IMR-90 (cell line): ENCODE results near the gene CFAP97D1. TPM values are rescaled to one million over a fixed set of nuclear protein-coding genes. Genes with fewer than 3 reads are reported as not detected.

Source experiments
- ATAC-seq: fragments of 200-7000 bp; cut with Tn5 transposase; 2 replicates; pipeline ENCODE4 v1.9.1; 2020; ENCODE audit warnings: low read depth, mild to moderate bottlenecking, moderate library complexity
- BruUV-seq: library from RNA; stranded (reverse); fragments of 400-500 nt; replicated peaks from 2 replicates; lab custom pipeline; 2021; lab: Mats Ljungman, UMichigan
- CTCF ChIA-PET: fragments of 300-600 bp; formaldehyde crosslinking; extraction: SDS; loops from one replicate; lab custom pipeline; 2021; ENCODE audit warnings: antibody characterized with exemption; lab: Yijun Ruan, JAX
- POLR2A ChIA-PET: fragments of 300-600 bp; sonication (Branson Sonifier 250); formaldehyde crosslinking; loops from one replicate; lab custom pipeline; 2022; ENCODE audit warnings: antibody characterized with exemption; ENCODE audit not compliant: unreplicated experiment; lab: Charles Lee
- DNase-seq: peaks from one replicate; pipeline ENCODE4 v3.0.0; 2013
- H2AFZ ChIP-seq: replicated peaks from 2 replicates; pipeline ENCODE3; 2013; ENCODE audit warnings: low read length, mild to moderate bottlenecking; ENCODE audit not compliant: poor library complexity
- H2AK5ac ChIP-seq: 2 replicates; pipeline ENCODE4 v1.6.1; 2013; ENCODE audit warnings: low read depth, low read length, inconsistent platforms
- H2AK9ac ChIP-seq: replicated peaks from 2 replicates; pipeline ENCODE3; 2013; ENCODE audit warnings: mild to moderate bottlenecking, low read depth, low read length, moderate library complexity; ENCODE audit not compliant: poor library complexity
- H2BK120ac ChIP-seq: 2 replicates; pipeline ENCODE4 v1.6.1; 2013; ENCODE audit warnings: low read depth, low read length, inconsistent platforms
- H2BK15ac ChIP-seq: 3 replicates; pipeline ENCODE4 v1.6.1; 2013; ENCODE audit warnings: low read depth, low read length, inconsistent platforms
- H2BK20ac ChIP-seq: 2 replicates; pipeline ENCODE4 v1.6.1; 2013; ENCODE audit warnings: low read depth, mild to moderate bottlenecking, inconsistent platforms, low read length, moderate library complexity
- H2BK5ac ChIP-seq: 2 replicates; pipeline ENCODE4 v1.6.1; 2013; ENCODE audit warnings: mild to moderate bottlenecking, low read depth, low read length, inconsistent platforms; ENCODE audit not compliant: poor library complexity, severe bottlenecking
- H3K14ac ChIP-seq: replicated peaks from 2 replicates; pipeline ENCODE4 v1.6.1; 2013; ENCODE audit warnings: low read depth, low read length, inconsistent platforms
- H3K18ac ChIP-seq: 2 replicates; pipeline ENCODE4 v1.6.1; 2013; ENCODE audit warnings: low read depth, low read length, control low read depth
- H3K23ac ChIP-seq: 2 replicates; pipeline ENCODE4 v1.6.1; 2013; ENCODE audit warnings: low read depth, low read length, inconsistent platforms
- H3K27ac ChIP-seq: 2 replicates; pipeline ENCODE4 v1.5.1; 2013; ENCODE audit warnings: mild to moderate bottlenecking, control low read depth, low read length; ENCODE audit not compliant: insufficient read depth
- H3K27me3 ChIP-seq: 2 replicates; pipeline ENCODE4 v1.6.1; 2013; ENCODE audit warnings: low read length; ENCODE audit not compliant: control insufficient read depth, insufficient read depth
- H3K36me3 ChIP-seq: 2 replicates; pipeline ENCODE4 v1.6.1; 2013; ENCODE audit warnings: low read length, mixed read lengths; ENCODE audit not compliant: control insufficient read depth, insufficient read depth
- H3K4ac ChIP-seq: 2 replicates; pipeline ENCODE4 v1.6.1; 2013; ENCODE audit warnings: low read depth, low read length, inconsistent platforms
- H3K4me1 ChIP-seq: 2 replicates; pipeline ENCODE4 v1.6.1; 2013; ENCODE audit warnings: low read length, mixed read lengths; ENCODE audit not compliant: control insufficient read depth, insufficient read depth
- H3K4me2 ChIP-seq: 2 replicates; pipeline ENCODE4 v1.6.1; 2013; ENCODE audit warnings: low read depth, mild to moderate bottlenecking, control low read depth, low read length, moderate library complexity
- H3K4me3 ChIP-seq: 2 replicates; pipeline ENCODE4 v1.5.1; 2013; ENCODE audit warnings: low read depth, mild to moderate bottlenecking, control low read depth, low read length, moderate library complexity; ENCODE audit not compliant: insufficient read depth
- H3K56ac ChIP-seq: 2 replicates; pipeline ENCODE4 v1.6.1; 2013; ENCODE audit warnings: low read length, inconsistent platforms; ENCODE audit not compliant: insufficient read depth; ENCODE audit errors: extremely low read depth
- H3K79me1 ChIP-seq, 2 experiments: 2 replicates each; pipeline ENCODE4 v1.6.1; 2013; ENCODE audit warnings: low read length in 2 of 2, inconsistent platforms in 1 of 2, low read depth in 1 of 2
- H3K9ac ChIP-seq: 2 replicates; pipeline ENCODE4 v1.6.1; 2013; ENCODE audit warnings: low read depth, low read length, control low read depth
- H3K9me1 ChIP-seq: 2 replicates; pipeline ENCODE4 v1.6.1; 2013; ENCODE audit warnings: low read length, inconsistent platforms; ENCODE audit not compliant: insufficient read depth
- H3K9me3 ChIP-seq: 2 replicates; pipeline ENCODE4 v1.6.1; 2013; ENCODE audit warnings: low read length; ENCODE audit not compliant: control insufficient read depth, insufficient read depth
- H4K20me1 ChIP-seq: 2 replicates; pipeline ENCODE4 v1.6.1; 2013; ENCODE audit warnings: low read length, inconsistent platforms; ENCODE audit not compliant: insufficient read depth
- H4K5ac ChIP-seq: 2 replicates; pipeline ENCODE4 v1.6.1; 2013; ENCODE audit warnings: mild to moderate bottlenecking, low read depth, low read length, control low read depth
- H4K8ac ChIP-seq, 2 experiments: 2 replicates each; pipeline ENCODE4 v1.6.1; 2013; ENCODE audit warnings: low read depth in 2 of 2, low read length in 2 of 2, control low read depth in 1 of 2, inconsistent platforms in 1 of 2
- H4K91ac ChIP-seq: 2 replicates; pipeline ENCODE4 v1.6.1; 2013; ENCODE audit warnings: low read depth, low read length, inconsistent platforms; ENCODE audit not compliant: insufficient read depth
- POLR2A ChIP-seq: IDR thresholded peaks from 2 replicates; pipeline ENCODE4 v1.6.1; 2012; ENCODE audit warnings: mild to moderate bottlenecking, low read depth, low read length
- WGBS, 2 experiments: methylation state at CpG; one replicate each; pipeline versions ENCODE4 v1.1.5 to v1.1.7; 2013; ENCODE audit warnings: missing lambda C conversion rate in 2 of 2; ENCODE audit not compliant: insufficient read length in 1 of 2; ENCODE audit errors: extremely low coverage in 2 of 2; 5-methylcytosine and 5-hydroxymethylcytosine counted together
- dilution Hi-C: fragments of 300-500 bp; cut with HindIII; formaldehyde crosslinking; loops from one replicate; pipeline ENCODE4 v1.14.3; 2018; ENCODE audit warnings: low sequenced_read_pairs; ENCODE audit not compliant: unreplicated experiment
- in situ Hi-C: fragments of 300-500 bp; cut with MboI; formaldehyde crosslinking; loops from 3 replicates; pipeline ENCODE4 v1.14.3; 2019; ENCODE audit warnings: low sequenced_read_pairs, inconsistent platforms, mixed read lengths
- intact Hi-C: fragments of 100-400 bp; cut with micrococcal nuclease; formaldehyde crosslinking; loops from 2 replicates; pipeline ENCODE4 v1.10.0; 2022
- polyA plus RNA-seq, 3 experiments: library from polyadenylated mRNA; depleted of rRNA; stranded (reverse); fragments of >200 nt; gene quantifications; 2 replicates each; pipeline ENCODE4 v1.2.3, GENCODE V29; 2012; ENCODE audit warnings: low replicate concordance in 1 of 3
- total RNA-seq: library from RNA; depleted of rRNA; stranded (reverse); fragments of >200 nt; gene quantifications from 2 replicates; pipeline ENCODE4 v1.2.3, GENCODE V29; 2012

Gene CFAP97D1
- total and polyA plus RNA-seq, 2 of the 4 experiments (the other 2 are of a cell fraction) = under 0.01 TPM; not detected in 1

DNA sequence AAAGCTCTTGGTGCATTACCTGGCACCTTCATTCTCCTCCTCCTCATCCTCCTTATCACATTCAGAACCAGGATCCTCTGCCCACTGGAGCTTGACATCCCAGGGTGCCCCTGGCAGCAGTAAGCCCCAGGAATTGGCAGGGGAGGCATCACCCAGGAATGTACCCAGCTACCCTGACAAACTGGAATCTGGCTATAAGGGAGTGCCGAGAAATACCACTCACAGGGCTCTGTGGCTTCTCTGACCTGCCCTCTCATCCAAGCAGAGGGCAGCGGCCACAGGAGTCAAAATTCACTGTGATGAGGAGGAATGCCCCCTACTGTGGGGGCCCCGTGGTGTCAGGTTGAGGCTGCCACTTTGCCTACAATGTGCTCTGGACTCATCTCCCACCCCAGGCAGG lies 33.2 kb downstream of the CFAP97D1 start:
- no peak overlapping the region for H3K9ac ChIP-seq
- no peak for ATAC-seq
- peaks cover 6% of the 10 kb centered on the region for H3K4me1 ChIP-seq
- H2AFZ ChIP-seq = no peak overlapping the region
- POLR2A ChIA-PET = no interaction called here
- no peak overlapping the region for H3K56ac ChIP-seq
- no peaks in the 10 kb centered on the region for H4K20me1 ChIP-seq
- peaks cover 3 to 8% of the 10 kb centered on the region in 2 experiments; a peak in 2 of 4 replicates for H3K79me1 ChIP-seq
- no peak overlapping the region for H3K4me3 ChIP-seq
- intact Hi-C loops = no loop called here
- H2BK20ac ChIP-seq = no peak overlapping the region
- H3K18ac ChIP-seq = no peak overlapping the region
- no peak overlapping the region for H2BK15ac ChIP-seq
- H3K27me3 ChIP-seq = no peaks in the 10 kb centered on the region
- BruUV-seq = no TSS peak
- no peak overlapping the region for H3K4me2 ChIP-seq
- H4K5ac ChIP-seq = no peak overlapping the region
- H2BK120ac ChIP-seq = no peak overlapping the region
- H3K36me3 ChIP-seq = peaks cover 23% of the 10 kb centered on the region
- H3K9me3 ChIP-seq = no peaks in the 10 kb centered on the region
- no peak overlapping the region for H3K23ac ChIP-seq
- H3K4ac ChIP-seq = no peak overlapping the region
- dilution Hi-C loops = no loop called here
- H3K14ac ChIP-seq = no peak overlapping the region
- no peak overlapping the region for H2BK5ac ChIP-seq
- H3K9me1 ChIP-seq = peaks cover 11% of the 10 kb centered on the region; the same call in 1 of the 2 replicates
- H2AK5ac ChIP-seq = no peak overlapping the region
- no peak for TF ChIP-seq POLR2A
- no peak overlapping the region for H4K91ac ChIP-seq
- no peak overlapping the region for H2AK9ac ChIP-seq
- H3K27ac ChIP-seq = no peak overlapping the region
- CTCF ChIA-PET = no interaction called here
- DNase-seq = no peak
- no CpG with 5 or more reads among the region's 3 CpGs for WGBS, 2 experiments
- H4K8ac ChIP-seq = no peak overlapping the region
- in situ Hi-C loops = no loop called here
